CD8-positive, alpha-beta memory T cell (primary cell): ENCODE data around the gene FNBP1. TPM values are rescaled to one million over a fixed set of nuclear protein-coding genes. Genes with fewer than 3 reads are reported as not detected.
"Not testable (repeated sequence)": the region's sequence is repeated elsewhere in the genome, so short reads cannot be mapped to it uniquely, and the experiment has no call there.

Source experiments
- CTCF ChIA-PET: fragments of 350-600 bp; sonication (Branson Sonifier 250); formaldehyde crosslinking; loops from one replicate; lab custom pipeline; 2021; ENCODE audit warnings: antibody characterized with exemption; lab: Charles Lee
- POLR2A ChIA-PET: fragments of 350-600 bp; sonication (Branson Sonifier 250); formaldehyde crosslinking; loops from one replicate; lab custom pipeline; 2021; ENCODE audit warnings: antibody characterized with exemption; lab: Charles Lee
- DNase-seq, 5 donors: peaks; one replicate each; pipeline versions ENCODE4 v3.0.0 to v3.0.0-alpha.2; 2020 to 2022; ENCODE audit warnings: mixed read lengths in 1 of 5
- H3K27ac ChIP-seq: one replicate; pipeline ENCODE4 v1.7.0; 2013; ENCODE audit warnings: low read depth, mild to moderate bottlenecking, low read length, moderate library complexity
- H3K27me3 ChIP-seq: 2 replicates; pipeline ENCODE4 v1.7.0; 2013; ENCODE audit warnings: low read length, mild to moderate bottlenecking; ENCODE audit not compliant: insufficient read depth, poor library complexity, severe bottlenecking
- H3K36me3 ChIP-seq: 2 replicates; pipeline ENCODE4 v1.7.0; 2013; ENCODE audit warnings: mild to moderate bottlenecking, low read length, moderate library complexity; ENCODE audit not compliant: insufficient read depth
- H3K4me1 ChIP-seq: 2 replicates; pipeline ENCODE4 v1.7.0; 2013; ENCODE audit warnings: mild to moderate bottlenecking, low read length, moderate library complexity; ENCODE audit not compliant: insufficient read depth
- H3K4me3 ChIP-seq: 2 replicates; pipeline ENCODE4 v1.7.0; 2013; ENCODE audit warnings: mild to moderate bottlenecking, low read length
- H3K9me3 ChIP-seq: 2 replicates; pipeline ENCODE4 v1.7.0; 2013; ENCODE audit warnings: mild to moderate bottlenecking, low read length
- H3K27ac Mint-ChIP-seq, 8 donors: one replicate each; pipeline ENCODE4 v1.8.0; 2020 to 2021; ENCODE audit warnings: mixed read lengths in 8 of 8, mild to moderate bottlenecking in 6 of 8, inconsistent platforms in 3 of 8, moderate library complexity in 3 of 8
- H3K27me3 Mint-ChIP-seq, 2 donors: one replicate each; pipeline ENCODE4 v1.8.0; 2020 to 2021; ENCODE audit warnings: mixed read lengths in 2 of 2, mild to moderate bottlenecking in 1 of 2, moderate library complexity in 1 of 2
- H3K36me3 Mint-ChIP-seq, 3 donors: one replicate each; pipeline ENCODE4 v1.8.0; 2020 to 2021; ENCODE audit warnings: mixed read lengths in 3 of 3, inconsistent platforms in 1 of 3, mild to moderate bottlenecking in 1 of 3
- H3K4me1 Mint-ChIP-seq, 3 donors: one replicate each; pipeline ENCODE4 v1.8.0; 2020 to 2021; ENCODE audit warnings: mixed read lengths in 3 of 3, inconsistent platforms in 1 of 3, mild to moderate bottlenecking in 1 of 3
- H3K4me3 Mint-ChIP-seq, 7 donors: one replicate each; pipeline ENCODE4 v1.8.0; 2020 to 2021; ENCODE audit warnings: mixed read lengths in 7 of 7, mild to moderate bottlenecking in 6 of 7, moderate library complexity in 4 of 7, inconsistent platforms in 2 of 7
- H3K9me3 Mint-ChIP-seq, 5 donors: one replicate each; pipeline ENCODE4 v1.8.0; 2020 to 2022; ENCODE audit warnings: mixed read lengths in 5 of 5, mild to moderate bottlenecking in 3 of 5, moderate library complexity in 2 of 5, inconsistent platforms in 1 of 5
- polyA plus RNA-seq: library from polyadenylated mRNA; unstranded; fragments of 300-500 nt; fragmentation: Illumina TruSeq; gene quantifications from one replicate; pipeline ENCODE4 v1.2.3, GENCODE V29; 2021
- total RNA-seq, 2 experiments: library from RNA; stranded (reverse); gene quantifications; one replicate each; pipeline ENCODE4 v1.2.3, GENCODE V29; 2021

FNBP1 gene
- total and polyA plus RNA-seq, 3 experiments from 2014 or later: 176 to 230 (median 226) TPM

GRCh38 chr9:129938291-129938979 lies 104.6 kb downstream of the FNBP1 start:
- Histone ChIP-seq H3K9me3 (no peaks in the 10 kb centered on the region), H3K36me3 (no peaks in the 10 kb centered on the region), H3K4me3 (no peak overlapping the region), H3K4me1 (peaks cover 56% of the 10 kb centered on the region), H3K27ac (no peak overlapping the region), H3K27me3 (no peaks in the 10 kb centered on the region)
- H3K4me1 Mint-ChIP-seq: peaks cover 40 to 74% (median 70%) of the 10 kb centered on the region in 3 donors
- CTCF ChIA-PET: interaction anchor here (0.8 to 1.7 kb wide), 6 partner anchors 10 to 81 kb away, joined by 3 to 6 read pairs (median 3); no protein-coding TSS in a partner anchor
- peaks cover 10 to 59% (median 13%) of the 10 kb centered on the region in 3 donors for H3K36me3 Mint-ChIP-seq
- peaks cover 0 to 3% (median 2%) of the 10 kb centered on the region in 5 donors for H3K9me3 Mint-ChIP-seq
- POLR2A ChIA-PET: interaction anchor here (0.6 to 1.0 kb wide), 4 partner anchors 26 to 112 kb away, joined by 3 read pairs; no protein-coding TSS in a partner anchor
- H3K27ac Mint-ChIP-seq: peak overlapping the region; percentile 61 to 96 (median 86)
- DNase-seq: no peak
- H3K27me3 Mint-ChIP-seq: no peaks in the 10 kb centered on the region
- peak overlapping the region in 5 of 7 donors; percentile 41 to 78 (median 50) for H3K4me3 Mint-ChIP-seq

- DNase-seq, H3K27me3 ChIP-seq, H3K36me3 ChIP-seq, H3K9me3 Mint-ChIP-seq, H3K4me3 ChIP-seq, H3K4me3 Mint-ChIP-seq, H3K27ac ChIP-seq, H3K27me3 Mint-ChIP-seq, H3K9me3 ChIP-seq: not testable (repeated sequence)
- ChIA-PET POLR2A (interaction anchor here (0.7 to 1.0 kb wide), 2 partner anchors 26 to 48 kb away, joined by 3 read pairs; no protein-coding TSS in a partner anchor), CTCF (interaction anchor here (0.8 to 1.1 kb wide), 6 partner anchors 20 to 93 kb away, joined by 3 to 6 read pairs (median 3); no protein-coding TSS in a partner anchor)
- H3K4me1 Mint-ChIP-seq: peaks cover 42 to 75% (median 70%) of the 10 kb centered on the region in 3 donors
- H3K4me1 ChIP-seq: peaks cover 56% of the 10 kb centered on the region
- H3K36me3 Mint-ChIP-seq: peaks cover 8 to 55% (median 12%) of the 10 kb centered on the region in 3 donors
- H3K27ac Mint-ChIP-seq: peak overlapping the region in 3 of 8 donors; percentile 80 to 96 (median 88)
Measured at GRCh38 chr9:129937879-129938278, 105.1 kb downstream of the FNBP1 start.

GRCh38 chr9:129936222-129936621 lies 106.8 kb downstream of the FNBP1 start:
- Histone ChIP-seq H3K27me3 (no peaks in the 10 kb centered on the region), H3K4me1 (peaks cover 62% of the 10 kb centered on the region), H3K9me3 (no peaks in the 10 kb centered on the region), H3K4me3 (no peak overlapping the region), H3K27ac (no peak overlapping the region), H3K36me3 (no peaks in the 10 kb centered on the region)
- POLR2A ChIA-PET: interaction anchor here (0.6 kb wide), 1 partner anchor 57 kb away, joined by 3 read pairs; no protein-coding TSS in a partner anchor
- Mint-ChIP-seq H3K27me3 (no peaks in the 10 kb centered on the region), H3K36me3 (peaks cover 0 to 54% (median 11%) of the 10 kb centered on the region in 3 donors), H3K9me3 (peaks cover 0 to 2% (median 0%) of the 10 kb centered on the region in 5 donors), H3K4me1 (peaks cover 51 to 80% (median 78%) of the 10 kb centered on the region in 3 donors), H3K27ac (peak overlapping the region in 6 of 8 donors; percentile 6 to 84 (median 53)), H3K4me3 (no peak overlapping the region)
- no peak for DNase-seq
- CTCF ChIA-PET: interaction anchor here (1.3 kb wide), 1 partner anchor 10 kb away, joined by 3 read pairs; no protein-coding TSS in a partner anchor

DNA sequence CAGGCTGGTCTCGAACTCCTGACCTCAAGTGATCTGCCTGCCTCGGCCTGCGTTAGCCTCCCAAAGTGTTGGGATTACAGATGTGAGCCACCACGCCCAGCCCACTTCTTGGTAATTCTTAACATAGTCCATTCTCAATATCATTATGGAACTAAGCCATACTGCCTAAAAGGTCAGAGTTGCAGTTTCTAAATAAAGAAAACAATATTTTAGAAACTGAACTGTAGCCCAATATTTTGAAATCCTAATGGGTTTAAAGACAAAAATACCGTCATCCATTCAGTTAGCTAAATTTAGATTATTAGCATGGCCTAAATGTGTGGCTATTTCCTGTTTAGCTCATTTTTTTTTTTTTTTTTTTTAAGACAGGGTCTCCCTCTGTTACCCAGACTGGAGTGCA lies 108.2 kb downstream of the FNBP1 start:
- Mint-ChIP-seq H3K4me3 (peak overlapping the region in 4 of 7 donors; percentile 30 to 80 (median 48)), H3K4me1 (peaks cover 57 to 86% (median 81%) of the 10 kb centered on the region in 3 donors), H3K27me3 (no peaks in the 10 kb centered on the region), H3K9me3 (no peaks in the 10 kb centered on the region), H3K27ac (peak overlapping the region in 7 of 8 donors; percentile 83 to 95 (median 92)), H3K36me3 (peaks cover 0 to 53% (median 9%) of the 10 kb centered on the region in 3 donors)
- Histone ChIP-seq H3K27me3 (no peaks in the 10 kb centered on the region), H3K27ac (no peak overlapping the region), H3K4me3 (no peak overlapping the region), H3K36me3 (no peaks in the 10 kb centered on the region), H3K4me1 (peaks cover 70% of the 10 kb centered on the region), H3K9me3 (no peaks in the 10 kb centered on the region)
- ChIA-PET POLR2A (interaction anchor here (0.7 to 0.9 kb wide), 2 partner anchors 10 to 46 kb away, joined by 4 to 8 read pairs; no protein-coding TSS in a partner anchor), CTCF (no interaction called here)
- no peak for DNase-seq

GRCh38 chr9:129934041-129934591 lies 108.9 kb downstream of the FNBP1 start:
- Mint-ChIP-seq H3K4me3 (peak overlapping the region; percentile 12 to 68 (median 35)), H3K27ac (peak overlapping the region; percentile 80 to 95 (median 90)), H3K27me3 (no peaks in the 10 kb centered on the region), H3K9me3 (no peaks in the 10 kb centered on the region), H3K4me1 (peaks cover 55 to 84% (median 79%) of the 10 kb centered on the region in 3 donors), H3K36me3 (peaks cover 0 to 51% (median 3%) of the 10 kb centered on the region in 3 donors)
- Histone ChIP-seq H3K27me3 (no peaks in the 10 kb centered on the region), H3K4me1 (peaks cover 64% of the 10 kb centered on the region), H3K36me3 (peaks cover 4% of the 10 kb centered on the region), H3K9me3 (no peaks in the 10 kb centered on the region), H3K4me3 (no peak overlapping the region), H3K27ac (no peak overlapping the region)
- ChIA-PET CTCF (interaction anchor here (1.0 to 2.1 kb wide), 3 partner anchors 10 to 105 kb away, joined by 3 to 6 read pairs (median 4); no protein-coding TSS in a partner anchor), POLR2A (interaction anchor here (0.9 to 1.8 kb wide), 4 partner anchors 10 to 48 kb away, joined by 5 to 7 read pairs (median 5); no protein-coding TSS in a partner anchor)
- no peak for DNase-seq

DNA sequence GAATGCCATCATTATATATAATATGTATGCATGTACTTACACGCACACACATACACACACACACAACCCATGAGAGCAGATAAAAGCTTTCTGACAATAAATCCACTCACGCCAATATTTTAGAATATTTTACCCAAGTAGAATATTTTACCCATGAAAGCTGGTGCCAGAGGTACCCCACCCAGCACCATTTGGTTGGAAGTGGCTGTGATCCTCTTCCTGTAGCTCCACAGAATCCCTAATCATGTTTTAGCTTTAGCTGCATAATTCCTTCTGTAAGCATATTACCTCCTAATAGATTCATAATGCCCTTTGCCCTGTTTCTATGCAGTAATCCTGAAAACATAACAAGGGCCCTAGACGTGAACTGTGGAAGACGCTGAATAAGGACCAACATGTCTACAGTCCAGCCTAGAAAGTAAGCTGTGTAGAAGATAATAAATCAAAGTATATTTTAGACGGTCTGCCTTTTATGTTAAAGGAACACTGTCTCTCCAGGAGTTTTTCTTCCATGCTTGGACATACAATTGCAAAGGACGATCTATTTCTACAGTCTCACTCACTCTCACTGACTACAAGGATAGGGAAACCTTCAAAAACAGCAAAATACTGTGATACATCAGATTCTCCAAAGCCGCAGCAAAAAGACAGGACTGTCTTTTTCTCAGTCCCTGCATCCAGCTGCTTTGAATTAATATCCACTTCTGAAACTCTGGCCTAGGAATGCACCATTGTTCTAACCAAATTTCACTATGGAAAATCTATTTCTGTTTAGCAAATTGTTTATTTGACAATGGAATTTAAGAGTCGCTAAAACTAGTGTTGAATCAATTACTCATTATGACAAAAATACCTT lies 109.6 kb downstream of the FNBP1 start:
- ChIA-PET POLR2A (interaction anchor here (0.6 to 1.8 kb wide), 7 partner anchors 11 to 120 kb away, joined by 3 to 7 read pairs (median 5); partner anchors contain the start of gene GPR107), CTCF (interaction anchor here (1.0 to 2.1 kb wide), 7 partner anchors 10 to 106 kb away, joined by 3 to 6 read pairs (median 4); no protein-coding TSS in a partner anchor)
- peak overlapping the region in 5 of 7 donors; percentile 13 to 88 (median 68) for H3K4me3 Mint-ChIP-seq
- H3K36me3 Mint-ChIP-seq: peaks cover 0 to 53% (median 3%) of the 10 kb centered on the region in 3 donors
- no peaks in the 10 kb centered on the region for H3K27me3 Mint-ChIP-seq
- peak overlapping the region; percentile 80 to 98 (median 94) for H3K27ac Mint-ChIP-seq
- H3K9me3 ChIP-seq: no peaks in the 10 kb centered on the region
- H3K9me3 Mint-ChIP-seq: no peaks in the 10 kb centered on the region
- peaks cover 51 to 78% (median 72%) of the 10 kb centered on the region in 3 donors for H3K4me1 Mint-ChIP-seq
- peaks cover 4% of the 10 kb centered on the region for H3K36me3 ChIP-seq
- H3K27me3 ChIP-seq: no peaks in the 10 kb centered on the region
- no peak overlapping the region for H3K27ac ChIP-seq
- H3K4me1 ChIP-seq: peaks cover 57% of the 10 kb centered on the region
- no peak overlapping the region for H3K4me3 ChIP-seq
- DNase-seq: no peak
